Activated CD4-positive, alpha-beta T cell treated with anti-CD3 and anti-CD28 coated beads for 4 hours (primary cell): ENCODE measurements around the gene PCMTD2.
"Not testable (repeated sequence)": the region's sequence is repeated elsewhere in the genome, so short reads cannot be mapped to it uniquely, and the experiment has no call there.

Experiments used
- DNase-seq, 2 donors: peaks; one replicate each; pipeline ENCODE4 v3.0.0-alpha.2; 2020

PCMTD2 gene

DNA sequence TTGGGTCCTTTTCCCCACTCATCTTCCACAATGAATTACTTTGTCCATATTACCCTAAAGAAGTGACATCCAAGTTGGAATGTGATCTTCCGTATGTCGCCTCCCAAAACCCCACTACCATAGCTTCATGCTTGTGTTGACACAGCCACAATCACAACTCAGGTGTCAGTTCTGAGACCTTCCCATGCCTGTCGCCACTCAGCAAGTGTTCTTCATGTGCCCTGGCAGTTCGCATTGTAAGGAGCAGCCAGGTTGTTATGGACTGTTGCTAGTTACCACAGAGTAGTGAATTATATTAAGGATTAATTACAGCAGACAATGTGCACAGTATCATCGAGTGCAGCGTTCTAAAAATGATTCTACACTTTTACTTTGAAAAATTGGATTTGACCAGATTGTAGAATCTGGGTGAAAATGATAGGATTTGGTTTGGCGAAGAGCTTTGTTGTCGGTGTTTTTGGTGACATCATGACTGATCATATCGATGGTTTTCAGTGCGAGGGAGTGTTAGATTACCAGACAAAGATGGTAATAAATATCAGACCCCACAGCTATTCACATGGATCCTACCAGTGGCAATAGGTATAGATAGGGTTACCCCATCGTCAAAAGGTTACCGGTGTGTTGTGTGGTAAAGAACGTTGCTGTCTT, 1.7 kb downstream of the PCMTD2 start:
- DNase-seq = no peak

DNA sequence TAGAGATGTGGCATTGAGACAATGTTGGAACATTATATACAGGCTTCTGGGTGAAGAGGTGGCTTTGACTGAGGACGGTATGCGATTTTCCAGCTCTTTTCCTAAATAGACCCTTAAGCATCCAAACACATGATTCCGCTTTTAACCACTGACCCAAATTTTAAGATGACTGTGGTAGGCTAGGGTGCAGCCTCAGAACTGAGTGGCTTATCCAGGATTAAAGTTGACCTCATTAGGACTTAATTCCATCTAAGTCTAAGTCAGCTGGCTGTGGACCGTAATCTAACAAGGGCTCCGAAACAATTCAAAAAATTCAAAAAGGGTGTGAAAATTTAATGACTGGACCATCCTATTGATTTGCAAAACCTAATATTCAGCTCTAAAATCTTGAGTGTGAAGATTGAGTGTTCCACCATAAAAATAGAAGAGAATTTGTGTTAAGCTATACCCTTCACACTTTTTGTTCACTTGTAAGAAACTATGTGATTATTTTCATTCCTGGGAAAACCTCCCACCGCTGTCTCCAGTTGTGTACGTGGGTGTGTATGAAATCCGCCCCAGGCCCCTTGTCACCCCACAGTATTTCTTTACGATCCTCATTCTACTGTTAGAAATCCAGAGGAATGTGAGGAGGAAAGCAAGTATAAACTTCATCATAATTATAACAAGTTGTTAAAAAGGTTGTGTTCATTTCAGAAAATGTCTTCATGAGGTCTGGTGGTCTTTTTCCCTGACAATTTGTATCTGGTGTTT, 2.7 kb downstream of the PCMTD2 start:
- no peak for DNase-seq

DNA sequence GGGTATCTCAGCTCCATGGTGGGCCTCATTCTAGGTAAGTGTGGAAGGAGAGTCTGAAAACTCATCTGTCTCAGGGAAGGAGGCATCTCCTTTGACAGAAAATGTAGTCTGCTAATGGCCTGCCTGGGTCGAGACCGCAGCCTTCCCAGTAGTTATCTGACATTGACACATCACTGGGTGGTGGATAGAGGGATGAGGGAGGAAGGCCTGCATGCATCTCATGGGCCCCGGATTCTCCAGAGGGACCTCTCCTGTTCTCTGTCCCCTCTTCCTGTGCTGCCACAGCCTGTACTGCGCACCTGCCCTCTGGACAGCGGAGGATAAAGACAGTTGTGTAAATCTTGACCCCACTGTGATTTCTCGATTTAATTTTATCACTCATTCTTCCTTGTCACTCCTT, 4.7 kb downstream of the PCMTD2 start:
- no peak for DNase-seq

- DNase-seq = no peak
These were observed 5.6 kb downstream of the PCMTD2 start for GRCh38 chr20:64261138-64261537.

DNA sequence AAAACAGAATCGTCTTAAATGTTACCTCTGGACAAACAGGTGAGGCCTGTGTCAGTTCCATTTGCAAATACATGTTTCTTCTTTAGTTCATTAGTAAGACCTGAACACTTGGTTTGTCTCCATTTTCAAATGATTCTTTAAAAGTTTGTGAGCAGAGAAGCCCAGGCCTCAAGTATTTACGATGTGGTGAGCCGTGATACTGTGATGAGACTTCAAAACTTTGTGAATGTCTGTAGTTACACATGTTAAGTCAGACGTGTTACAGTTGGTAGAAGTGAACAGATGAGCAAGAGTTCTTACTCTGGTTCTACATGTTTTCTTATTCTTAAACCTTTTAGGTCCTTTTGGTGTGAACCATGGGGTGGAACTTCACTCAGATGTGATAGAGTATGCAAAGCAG, 8.5 kb downstream of the PCMTD2 start:
- no peak for DNase-seq

DNA sequence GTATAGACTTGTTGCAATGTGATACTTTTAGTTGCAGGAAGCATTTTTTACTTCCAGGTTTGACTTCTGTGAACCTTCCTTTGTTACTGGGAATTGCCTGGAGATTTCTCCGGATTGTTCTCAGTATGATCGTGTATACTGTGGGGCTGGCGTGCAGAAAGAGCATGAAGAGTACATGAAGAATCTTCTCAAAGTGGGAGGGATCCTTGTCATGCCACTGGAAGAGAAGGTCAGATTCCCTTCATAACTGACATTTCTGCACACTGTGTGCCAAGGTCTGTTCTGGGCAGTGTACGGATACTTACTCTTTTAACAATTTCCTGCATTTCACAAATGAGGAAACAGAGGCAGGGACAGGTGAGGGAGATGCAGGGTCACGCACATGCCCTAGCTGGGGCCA, 9.7 kb downstream of the PCMTD2 start:
- DNase-seq = no peak

DNA sequence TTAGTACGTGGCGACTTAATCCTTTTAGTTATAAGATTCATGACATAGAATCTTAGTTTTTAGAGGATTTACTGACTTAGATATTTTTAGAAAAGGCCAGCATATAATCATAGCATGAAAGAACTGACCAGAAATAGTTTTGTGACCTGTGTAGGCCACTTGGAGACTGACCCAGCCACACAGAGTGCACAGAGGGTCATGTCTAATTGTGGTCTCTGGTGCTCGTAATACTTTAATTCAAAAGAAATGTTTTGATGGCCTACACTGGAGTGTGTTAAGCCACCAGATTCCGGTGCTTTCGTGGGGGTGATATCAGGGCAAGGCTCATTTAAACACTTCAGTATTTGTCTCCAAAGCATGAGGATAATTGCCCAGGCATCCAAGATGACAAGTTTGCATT, 11.4 kb downstream of the PCMTD2 start:
- no peak for DNase-seq

DNA sequence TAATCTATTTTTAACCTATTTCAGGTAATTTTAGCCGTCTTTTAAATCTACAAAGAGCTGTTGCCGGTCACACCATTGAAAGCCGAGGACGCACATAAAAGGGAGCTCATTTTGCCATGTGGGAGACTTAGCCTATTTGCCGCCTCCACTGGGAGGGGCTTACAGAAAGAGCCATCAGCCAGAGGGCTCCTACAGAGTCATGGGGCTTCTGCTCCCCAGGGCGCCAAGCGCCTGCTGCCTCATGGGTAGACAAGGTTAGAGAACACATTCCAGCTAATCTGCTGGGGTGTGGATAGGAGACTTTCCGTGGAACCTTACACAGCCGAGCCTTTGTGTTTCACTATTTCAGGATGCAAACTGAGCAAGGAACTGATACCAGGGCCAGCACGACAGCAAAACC, 12.6 kb downstream of the PCMTD2 start:
- no peak for DNase-seq

DNA sequence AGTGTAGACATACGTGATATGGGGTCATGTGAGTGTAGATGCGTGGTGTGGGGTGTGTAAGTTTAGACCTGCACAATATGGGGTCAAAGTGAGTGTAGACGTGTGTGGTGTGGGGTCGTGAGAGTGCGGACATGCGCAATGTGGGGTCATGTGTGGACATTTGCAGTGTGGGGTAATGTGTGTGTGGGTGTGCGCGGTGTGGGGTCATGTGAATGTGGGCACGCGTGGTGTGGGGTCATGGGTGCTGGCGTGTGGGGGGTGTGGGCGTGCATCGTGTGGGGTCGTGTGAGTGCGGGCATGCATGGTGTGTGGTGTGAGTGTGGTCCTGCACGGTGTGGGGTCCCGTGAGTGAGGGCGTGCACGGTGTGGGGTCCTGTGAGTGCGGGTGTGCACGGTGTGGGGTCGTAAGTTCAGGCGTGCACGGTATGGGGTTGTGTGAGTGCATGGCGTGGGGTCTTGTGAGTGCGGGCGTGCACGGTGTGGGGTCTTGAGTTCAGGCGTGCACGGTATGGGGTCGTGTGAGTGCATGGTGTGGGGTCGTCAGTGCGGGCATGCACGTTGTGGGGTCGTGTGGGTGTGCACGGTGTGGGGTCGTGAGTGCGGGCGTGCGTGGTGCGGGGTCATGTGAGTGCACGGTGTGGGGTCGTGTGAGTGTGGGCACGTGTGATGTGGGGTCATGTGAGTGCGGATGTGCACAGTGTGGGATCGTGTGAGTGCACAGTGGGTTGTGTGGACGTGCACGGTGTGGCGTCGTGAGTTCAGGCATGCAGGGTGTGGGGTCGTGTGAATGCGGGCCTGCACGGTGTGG, 14.3 kb downstream of the PCMTD2 start:
- DNase-seq = no peak

- no peak for DNase-seq
These were observed 16.1 kb downstream of the PCMTD2 start for GRCh38 chr20:64271636-64272035.

GRCh38 chr20:64273109-64273508, 17.6 kb downstream of the PCMTD2 start:
- no peak for DNase-seq

GRCh38 chr20:64276817-64277216, 21.3 kb downstream of the PCMTD2 start:
- no peak for DNase-seq

DNA sequence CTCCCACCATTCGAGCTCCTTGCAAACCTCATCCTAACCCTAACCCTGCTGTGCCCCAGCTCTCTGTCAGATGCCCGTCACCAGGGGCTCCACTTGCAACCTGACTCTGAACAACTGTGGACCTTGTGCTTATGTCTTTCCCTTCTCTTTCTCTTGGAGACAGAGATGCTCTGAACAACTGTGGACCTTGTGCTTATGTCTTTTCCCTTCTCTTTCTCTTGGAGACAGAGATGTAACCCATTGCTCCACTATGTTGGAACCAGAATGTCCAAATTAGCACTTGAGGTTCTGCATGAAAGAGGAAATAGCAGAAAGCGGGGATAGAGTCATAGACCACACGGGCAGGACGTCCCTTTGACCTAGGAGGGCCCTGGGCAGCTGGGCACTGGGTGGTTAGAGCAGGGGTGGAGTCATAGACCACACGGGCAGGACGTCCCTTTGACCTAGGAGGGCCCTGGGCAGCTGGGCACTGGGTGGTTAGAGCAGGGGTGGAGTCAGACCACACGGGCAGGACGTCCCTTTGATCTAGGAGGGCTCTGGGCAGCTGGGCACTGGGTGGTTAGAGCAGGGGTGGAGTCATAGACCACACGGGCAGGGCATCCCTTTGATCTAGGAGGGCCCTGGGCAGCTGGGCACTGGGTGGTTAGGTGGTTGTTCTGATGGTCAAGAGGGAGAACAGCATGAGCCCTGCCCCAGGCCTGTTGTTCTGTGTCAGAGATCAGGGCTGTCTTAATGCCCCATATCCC, 22.2 kb downstream of the PCMTD2 start:
- DNase-seq = no peak

GRCh38 chr20:64278317-64278681, 22.8 kb downstream of the PCMTD2 start:
- no peak for DNase-seq

DNA sequence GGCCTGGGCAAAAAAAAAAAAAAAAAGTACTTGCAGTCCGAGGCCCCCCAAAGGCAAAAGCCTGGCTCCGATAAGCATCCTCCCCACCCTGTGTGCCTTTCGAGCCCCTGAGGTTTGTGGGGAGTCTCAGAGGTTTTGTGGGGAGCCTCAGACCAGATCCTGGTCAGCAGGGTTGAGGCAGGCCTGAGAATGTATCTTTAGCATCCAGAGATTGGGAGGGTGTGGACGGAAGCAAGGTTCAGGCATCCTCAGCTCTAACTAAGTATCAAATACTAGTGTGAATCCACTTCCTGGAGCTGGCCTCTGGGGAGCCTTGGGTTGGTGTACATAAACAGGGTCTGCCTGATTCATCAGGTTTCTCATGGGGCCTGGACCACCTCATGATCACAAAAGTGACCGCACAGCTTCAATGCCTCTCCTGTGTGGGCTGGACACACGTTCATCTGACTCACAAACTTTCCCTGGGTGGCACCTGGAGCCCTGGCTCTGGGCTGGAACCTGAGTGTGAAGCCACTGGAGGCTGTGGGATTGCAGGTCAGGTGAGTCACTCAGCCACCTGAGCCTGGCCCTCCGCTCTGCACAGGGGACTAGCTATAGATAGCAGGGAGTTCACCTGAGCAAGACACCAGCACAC, 24.4 kb downstream of the PCMTD2 start:
- no peak for DNase-seq

DNA sequence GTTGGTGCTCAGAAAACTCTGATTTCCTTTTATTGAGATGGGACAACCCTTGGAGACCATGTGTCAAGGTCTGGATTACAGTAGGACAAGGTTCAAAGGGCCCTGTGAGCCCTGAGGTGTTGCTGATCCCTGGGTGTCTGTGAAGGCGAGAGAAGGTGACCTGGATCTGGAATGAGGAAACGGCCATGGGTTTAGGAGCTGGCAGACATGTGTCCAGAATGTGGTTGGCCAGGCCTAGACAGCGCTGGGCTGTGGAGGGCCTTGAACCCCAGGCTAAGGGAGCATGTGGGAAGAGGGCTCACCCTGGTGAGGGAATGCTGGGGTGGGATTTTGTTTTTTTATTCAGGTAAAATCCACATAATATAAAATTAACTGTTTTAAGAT, 24.9 kb downstream of the PCMTD2 start:
- no peak for DNase-seq

DNA sequence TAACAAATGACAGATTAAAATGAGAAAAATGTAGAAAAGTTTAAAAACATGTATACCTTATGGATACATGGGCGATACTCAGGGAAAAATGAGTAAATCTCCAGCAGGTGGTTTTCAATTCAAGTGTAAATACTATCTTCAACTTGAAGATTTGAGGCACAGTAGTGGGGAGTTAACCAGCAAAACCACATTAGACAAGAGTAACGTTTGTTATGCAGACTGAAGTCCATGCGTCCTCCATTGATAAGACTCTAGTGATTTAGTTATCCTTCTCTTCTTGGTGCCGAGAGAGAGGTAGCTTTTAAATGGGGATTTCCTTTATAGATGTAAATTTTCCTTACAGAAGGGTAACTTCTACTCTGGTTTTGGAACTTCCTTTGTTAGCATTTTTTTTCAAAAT, 28.1 kb downstream of the PCMTD2 start:
- no peak for DNase-seq

DNA sequence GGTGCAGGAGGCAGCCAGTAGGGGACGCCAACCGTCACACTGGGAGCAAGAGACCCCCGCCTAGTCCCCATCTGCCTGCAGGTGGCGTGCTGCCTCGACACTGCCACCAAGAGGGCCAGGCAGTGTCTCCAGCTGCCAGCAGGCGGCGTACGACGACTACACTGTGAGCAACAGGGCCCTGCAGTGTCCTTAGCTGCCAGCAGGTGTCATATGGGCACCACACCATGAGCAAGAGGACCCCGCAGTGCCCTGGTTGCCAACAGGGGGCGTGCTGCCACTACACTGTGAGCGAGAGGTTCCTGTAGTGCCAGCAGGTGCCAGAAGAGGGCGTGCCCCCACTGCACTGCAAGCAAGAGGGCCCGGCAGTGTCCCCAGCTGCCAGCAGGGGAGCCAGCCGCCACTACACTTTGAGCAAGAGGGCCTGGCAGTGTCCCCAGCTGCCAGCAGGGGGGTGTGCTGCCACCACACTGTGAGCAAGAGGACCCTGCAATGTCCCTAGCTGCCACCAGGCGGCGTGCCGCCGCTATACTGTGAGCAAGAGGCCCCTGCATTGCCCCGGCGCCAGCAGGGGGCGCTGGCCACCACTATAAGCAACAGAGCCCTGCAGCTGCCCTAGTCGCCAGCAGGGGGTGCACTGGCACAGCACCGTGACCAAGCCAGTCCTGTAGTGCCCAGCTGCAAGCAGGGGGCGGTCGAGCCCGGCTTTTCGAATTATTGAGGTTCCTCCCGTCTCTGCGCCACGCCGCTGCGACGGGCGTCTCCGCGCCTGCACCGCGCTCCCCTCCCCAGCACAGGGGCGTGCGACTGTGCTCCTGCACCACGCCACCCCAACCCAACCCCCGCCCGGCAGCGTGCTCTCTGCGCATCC, 30.3 kb downstream of the PCMTD2 start:
- peak; percentile 57 to 74 for DNase-seq

DNA sequence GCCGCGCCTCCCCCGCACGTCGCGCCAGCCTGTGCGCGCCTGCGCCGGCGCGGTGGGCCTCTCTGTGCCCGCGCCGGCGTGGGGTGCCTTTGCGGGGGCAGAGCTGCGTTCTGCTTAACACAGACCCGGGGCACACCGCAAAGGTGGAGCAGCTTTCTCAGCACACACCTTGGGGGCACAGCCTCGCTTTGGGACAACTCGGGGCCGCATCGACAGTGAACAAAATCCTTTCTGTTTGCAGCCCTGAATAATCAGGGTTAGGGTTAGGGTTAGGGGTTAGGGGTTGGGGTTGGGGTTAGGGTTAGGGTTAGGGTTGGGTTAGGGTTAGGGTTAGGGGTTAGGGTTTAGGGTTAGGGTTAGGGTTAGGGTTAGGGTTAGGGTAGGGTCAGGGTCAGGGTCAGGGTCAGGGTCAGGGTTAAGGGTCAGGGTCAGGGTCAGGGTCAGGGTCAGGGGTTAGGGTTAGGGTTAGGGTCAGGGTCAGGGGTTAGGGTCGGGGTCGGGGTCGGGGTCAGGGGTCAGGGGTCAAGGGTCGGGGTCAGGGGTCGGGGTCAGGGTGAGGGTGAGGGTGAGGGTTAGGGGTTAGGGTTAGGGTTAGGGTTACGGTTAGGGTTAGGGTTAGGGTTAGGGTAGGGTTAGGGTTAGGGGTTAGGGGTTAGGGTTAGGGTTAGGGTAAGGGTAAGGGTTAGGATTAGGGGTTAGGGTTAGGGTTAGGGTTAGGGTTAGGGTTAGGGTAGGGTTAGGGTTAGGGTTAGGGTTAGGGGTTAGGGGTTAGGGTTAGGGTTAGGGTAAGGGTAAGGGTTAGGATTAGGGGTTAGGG, 31.1 kb downstream of the PCMTD2 start:
- DNase-seq = not testable (repeated sequence)

DNA sequence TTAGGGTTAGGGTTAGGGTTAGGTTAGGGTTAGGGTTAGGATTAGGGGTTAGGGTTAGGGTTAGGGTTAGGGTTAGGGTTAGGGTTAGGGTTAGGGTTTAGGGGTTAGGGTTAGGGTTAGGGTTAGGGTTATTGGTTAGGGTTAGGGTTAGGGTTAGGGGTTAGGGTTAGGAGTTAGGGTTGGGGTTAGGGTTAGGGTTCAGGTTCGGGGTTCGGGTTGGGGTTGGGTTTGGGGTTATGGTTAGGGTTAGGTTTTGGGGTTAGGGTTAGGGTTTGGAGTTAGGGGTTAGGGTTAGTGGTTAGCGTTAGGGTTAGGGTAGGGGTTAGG, 31.7 kb downstream of the PCMTD2 start:
- not testable (repeated sequence) for DNase-seq

GRCh38 chr20:64292167-64292566, 36.6 kb downstream of the PCMTD2 start:
- not testable (repeated sequence) for DNase-seq
